HCT116 (cell line): ENCODE data around the gene GNB1L. TPM values are rescaled to one million over a fixed set of nuclear protein-coding genes. Genes with fewer than 3 reads are reported as not detected.

ENCODE experiments used
- ATAC-seq: fragments of 200-7000 bp; cut with Tn5 transposase; 2 replicates; pipeline ENCODE4 v1.9.1; 2020; ENCODE audit warnings: mild to moderate bottlenecking, moderate library complexity
- BruUV-seq: library from RNA; stranded (reverse); fragments of 400-500 nt; replicated peaks from 2 replicates; lab custom pipeline; 2021; lab: Mats Ljungman, UMichigan
- CTCF ChIA-PET: fragments of 300-600 bp; sonication (Branson Sonifier 250); formaldehyde crosslinking; loops from one replicate; lab custom pipeline; 2021; ENCODE audit warnings: antibody characterized with exemption; lab: Charles Lee
- POLR2A ChIA-PET: fragments of 300-600, 350-600 bp; sonication (Branson Sonifier 250); formaldehyde crosslinking; loops from one replicate; lab custom pipeline; 2021; ENCODE audit warnings: antibody characterized with exemption; lab: Charles Lee
- RAD21 ChIA-PET, 2 experiments: fragments of 300-600 bp; sonication (Branson Sonifier 250); formaldehyde crosslinking; loops; one replicate each; lab custom pipeline; 2023; ENCODE audit warnings: low total read pairs in 2 of 2; ENCODE audit not compliant: uncharacterized antibody in 2 of 2, unreplicated experiment in 2 of 2, low non-redundant PET in 1 of 2; lab: Charles Lee
- DNase-seq: peaks from one replicate; pipeline ENCODE4 v3.0.0-alpha.2; 2010; ENCODE audit warnings: low read depth, low spot score
- H2AFZ ChIP-seq: fragments of 200-600 bp; shearing (Covaris generic), sonication (generic); 2 replicates; pipeline ENCODE4 v1.6.1; 2017; ENCODE audit warnings: low read depth, mixed run types, mixed read lengths, antibody characterized with exemption, low read length; ENCODE audit not compliant: poor library complexity, severe bottlenecking
- H3K27ac ChIP-seq: 2 replicates; pipeline ENCODE4 v1.5.1; 2012; ENCODE audit warnings: low read depth, low read length
- H3K27me3 ChIP-seq: fragments of 200-600 bp; sonication (generic); 2 replicates; pipeline ENCODE4 v1.6.1; 2016; ENCODE audit warnings: mixed run types, low read length, mixed read lengths; ENCODE audit not compliant: insufficient read depth
- H3K36me3 ChIP-seq, 2 experiments: fragments of 200-500 bp in 1 of 2; fragments of 200-600 bp in 1 of 2; sonication (Bioruptor generic) in 1 of 2; sonication (generic) in 1 of 2; 2 replicates each; pipeline versions ENCODE4 v1.5.1 to v1.6.1; 2014 to 2016; ENCODE audit warnings: low read length in 2 of 2, inconsistent platforms in 1 of 2, mixed read lengths in 1 of 2, mixed run types in 1 of 2; ENCODE audit not compliant: insufficient read depth in 2 of 2, control insufficient read depth in 1 of 2
- H3K4me1 ChIP-seq, 2 experiments: fragments of 200-600 bp in 1 of 2; sonication (generic) in 1 of 2; 2 replicates each; pipeline versions ENCODE4 v1.5.1 to v1.6.1; 2012 to 2017; ENCODE audit warnings: low read length in 2 of 2, inconsistent platforms in 1 of 2, mild to moderate bottlenecking in 1 of 2, mixed read lengths in 1 of 2, mixed run types in 1 of 2, moderate library complexity in 1 of 2; ENCODE audit not compliant: insufficient read depth in 2 of 2, control insufficient read depth in 1 of 2
- H3K4me2 ChIP-seq: fragments of 200-600 bp; sonication (generic); 2 replicates; pipeline ENCODE4 v1.6.1; 2017; ENCODE audit warnings: mixed run types, low read length, mixed read lengths
- H3K4me3 ChIP-seq, 2 experiments: fragments of 200-600 bp in 1 of 2; sonication (generic) in 1 of 2; replicated peaks in 1 of 2; 2 replicates each; pipeline ENCODE4 v1.5.1; 2011 to 2016; ENCODE audit warnings: low read length in 2 of 2, control low read depth in 1 of 2, low read depth in 1 of 2, mild to moderate bottlenecking in 1 of 2, mixed read lengths in 1 of 2, mixed run types in 1 of 2
- H3K79me2 ChIP-seq: fragments of 200-600 bp; sonication (generic); 2 replicates; pipeline ENCODE4 v1.6.1; 2017; ENCODE audit warnings: mild to moderate bottlenecking, mixed run types, low read length, moderate library complexity, mixed read lengths; ENCODE audit not compliant: insufficient read depth
- H3K9ac ChIP-seq: fragments of 200-600 bp; sonication (generic); 2 replicates; pipeline ENCODE4 v1.6.1; 2016; ENCODE audit warnings: low read length, mixed read lengths
- H3K9me2 ChIP-seq: fragments of 200-600 bp; sonication (generic), shearing (Covaris generic); 2 replicates; pipeline ENCODE4 v1.6.1; 2017; ENCODE audit warnings: mixed run types, mild to moderate bottlenecking, moderate library complexity; ENCODE audit not compliant: insufficient read depth
- H3K9me3 ChIP-seq, 2 experiments: fragments of 200-500 bp in 1 of 2; fragments of 200-600 bp in 1 of 2; sonication (Bioruptor generic) in 1 of 2; sonication (generic) in 1 of 2; 2 replicates each; pipeline ENCODE4 v1.6.1; 2014 to 2017; ENCODE audit warnings: low read length in 2 of 2, mixed read lengths in 2 of 2, inconsistent platforms in 1 of 2, low read depth in 1 of 2, mild to moderate bottlenecking in 1 of 2, mixed run types in 1 of 2, moderate library complexity in 1 of 2; ENCODE audit not compliant: control insufficient read depth in 1 of 2, insufficient read depth in 1 of 2
- H4K20me1 ChIP-seq: fragments of 200-600 bp; sonication (generic), shearing (Covaris generic); 2 replicates; pipeline ENCODE4 v1.6.1; 2017; ENCODE audit warnings: mixed run types, mild to moderate bottlenecking, moderate library complexity; ENCODE audit not compliant: insufficient read depth
- ELF1 ChIP-seq: IDR thresholded peaks from 2 replicates; pipeline ENCODE4 v1.6.1; 2012; ENCODE audit warnings: low read depth, borderline replicate concordance
- EZH2phosphoT487 ChIP-seq: fragments of 200-600 bp; IDR thresholded peaks from 2 replicates; pipeline ENCODE4 v1.6.1; 2018; ENCODE audit warnings: antibody characterized with exemption, borderline replicate concordance
- FOSL1 ChIP-seq: IDR thresholded peaks from 2 replicates; pipeline ENCODE4 v1.6.1; 2012; ENCODE audit warnings: low read depth
- POLR2AphosphoS5 ChIP-seq: IDR thresholded peaks from 2 replicates; pipeline ENCODE4 v1.6.1; 2011; ENCODE audit warnings: mild to moderate bottlenecking, low read depth, low read length, moderate library complexity
- SP1 ChIP-seq: IDR thresholded peaks from 2 replicates; pipeline ENCODE4 v1.6.1; 2012; ENCODE audit warnings: low read depth
- TCF7L2 ChIP-seq: IDR thresholded peaks from 2 replicates; pipeline ENCODE4 v1.7.0; 2011; ENCODE audit warnings: borderline replicate concordance, inconsistent platforms; ENCODE audit not compliant: insufficient read depth, insufficient read length; ENCODE audit errors: extremely low read depth
- ZFX ChIP-seq: fragments of 450-650 bp; IDR thresholded peaks from 2 replicates; pipeline ENCODE4 v1.6.1; 2017
- intact Hi-C: fragments of 100-400 bp; cut with micrococcal nuclease; formaldehyde crosslinking; loops from 2 replicates; pipeline ENCODE4 v1.10.0; 2022
- total RNA-seq: library from RNA; stranded (reverse); gene quantifications from one replicate; pipeline ENCODE4 v1.2.1, GENCODE V29; 2021; ENCODE audit not compliant: unreplicated experiment
- TF ChIP-seq, protein P1 (sequence below), 3 experiments: fragments of 200-600 bp in 1 of 3; sonication (generic) in 1 of 3; IDR thresholded peaks in 2 of 3; conservative IDR thresholded peaks in 1 of 3; 2 replicates each; pipeline ENCODE4 v1.5.1; 2012 to 2017; ENCODE audit warnings: low read depth in 2 of 3, low read length in 2 of 3, antibody characterized with exemption in 1 of 3, borderline replicate concordance in 1 of 3, control low read depth in 1 of 3, mild to moderate bottlenecking in 1 of 3, mixed read lengths in 1 of 3, mixed run types in 1 of 3, moderate library complexity in 1 of 3; ENCODE audit not compliant: insufficient read depth in 1 of 3
- TF ChIP-seq, protein P2 (sequence below): IDR thresholded peaks from 2 replicates; pipeline ENCODE4 v1.6.1; 2011; ENCODE audit warnings: mild to moderate bottlenecking, low read length, moderate library complexity; ENCODE audit not compliant: insufficient replicate concordance; ENCODE audit errors: extremely low read depth

Gene GNB1L
- total RNA-seq, 1 experiment from 2014 or later = 12.1 TPM

DNA sequence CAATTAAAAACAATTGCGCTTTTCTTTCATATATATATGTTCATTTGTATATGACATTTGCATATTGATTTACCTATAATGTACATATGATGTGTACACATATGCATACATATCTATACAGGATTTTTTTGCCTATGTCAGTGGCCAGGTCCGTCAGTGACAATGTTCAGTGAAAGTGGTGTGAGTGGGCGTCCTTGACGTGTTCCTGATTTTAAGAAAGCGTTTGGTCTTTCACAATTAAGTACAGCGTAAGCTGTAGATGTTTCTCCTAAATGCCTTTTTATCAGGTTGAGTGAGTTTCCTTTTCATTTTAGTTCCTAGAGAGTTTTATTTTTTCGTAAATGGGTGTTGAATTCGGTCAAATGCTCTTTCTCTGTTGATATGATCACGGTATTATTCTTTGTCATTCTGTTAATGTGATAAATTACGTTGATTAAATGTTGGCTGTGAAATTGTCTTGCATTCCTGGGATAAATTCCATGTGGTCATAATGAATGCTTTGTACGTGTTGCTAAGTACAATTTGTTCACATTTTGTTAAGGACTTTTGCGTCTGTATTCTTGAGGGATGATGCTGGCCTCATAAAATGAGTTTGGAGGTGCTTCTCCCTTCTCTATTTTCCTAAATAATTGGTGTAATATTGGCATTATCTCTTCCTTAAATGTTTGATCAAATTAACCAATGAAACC is 10.6 kb upstream of the GNB1L start:
- Histone ChIP-seq H3K9me3 (no peaks in the 10 kb centered on the region), H3K9ac (no peak overlapping the region), H2AFZ (no peak overlapping the region), H3K9me2 (no peaks in the 10 kb centered on the region), H4K20me1 (no peaks in the 10 kb centered on the region), H3K79me2 (no peaks in the 10 kb centered on the region), H3K27me3 (no peaks in the 10 kb centered on the region), H3K4me3 (no peak overlapping the region), H3K4me1 (no peaks in the 10 kb centered on the region), H3K4me2 (no peak overlapping the region), H3K36me3 (no peaks in the 10 kb centered on the region), H3K27ac (no peak overlapping the region)
- TF ChIP-seq, protein P1, sequence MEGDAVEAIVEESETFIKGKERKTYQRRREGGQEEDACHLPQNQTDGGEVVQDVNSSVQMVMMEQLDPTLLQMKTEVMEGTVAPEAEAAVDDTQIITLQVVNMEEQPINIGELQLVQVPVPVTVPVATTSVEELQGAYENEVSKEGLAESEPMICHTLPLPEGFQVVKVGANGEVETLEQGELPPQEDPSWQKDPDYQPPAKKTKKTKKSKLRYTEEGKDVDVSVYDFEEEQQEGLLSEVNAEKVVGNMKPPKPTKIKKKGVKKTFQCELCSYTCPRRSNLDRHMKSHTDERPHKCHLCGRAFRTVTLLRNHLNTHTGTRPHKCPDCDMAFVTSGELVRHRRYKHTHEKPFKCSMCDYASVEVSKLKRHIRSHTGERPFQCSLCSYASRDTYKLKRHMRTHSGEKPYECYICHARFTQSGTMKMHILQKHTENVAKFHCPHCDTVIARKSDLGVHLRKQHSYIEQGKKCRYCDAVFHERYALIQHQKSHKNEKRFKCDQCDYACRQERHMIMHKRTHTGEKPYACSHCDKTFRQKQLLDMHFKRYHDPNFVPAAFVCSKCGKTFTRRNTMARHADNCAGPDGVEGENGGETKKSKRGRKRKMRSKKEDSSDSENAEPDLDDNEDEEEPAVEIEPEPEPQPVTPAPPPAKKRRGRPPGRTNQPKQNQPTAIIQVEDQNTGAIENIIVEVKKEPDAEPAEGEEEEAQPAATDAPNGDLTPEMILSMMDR (IDR thresholded peaks at IDR 0.05 in 2 of 3, conservative IDR thresholded peaks at IDR 0.05 in 1 of 3; ENCODE audit: borderline replicate concordance in 1 of 3, insufficient read depth in 1 of 3, low read depth in 2 of 3, low read length in 2 of 3) = no peak
- TF ChIP-seq, protein P2, sequence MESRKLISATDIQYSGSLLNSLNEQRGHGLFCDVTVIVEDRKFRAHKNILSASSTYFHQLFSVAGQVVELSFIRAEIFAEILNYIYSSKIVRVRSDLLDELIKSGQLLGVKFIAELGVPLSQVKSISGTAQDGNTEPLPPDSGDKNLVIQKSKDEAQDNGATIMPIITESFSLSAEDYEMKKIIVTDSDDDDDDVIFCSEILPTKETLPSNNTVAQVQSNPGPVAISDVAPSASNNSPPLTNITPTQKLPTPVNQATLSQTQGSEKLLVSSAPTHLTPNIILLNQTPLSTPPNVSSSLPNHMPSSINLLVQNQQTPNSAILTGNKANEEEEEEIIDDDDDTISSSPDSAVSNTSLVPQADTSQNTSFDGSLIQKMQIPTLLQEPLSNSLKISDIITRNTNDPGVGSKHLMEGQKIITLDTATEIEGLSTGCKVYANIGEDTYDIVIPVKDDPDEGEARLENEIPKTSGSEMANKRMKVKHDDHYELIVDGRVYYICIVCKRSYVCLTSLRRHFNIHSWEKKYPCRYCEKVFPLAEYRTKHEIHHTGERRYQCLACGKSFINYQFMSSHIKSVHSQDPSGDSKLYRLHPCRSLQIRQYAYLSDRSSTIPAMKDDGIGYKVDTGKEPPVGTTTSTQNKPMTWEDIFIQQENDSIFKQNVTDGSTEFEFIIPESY = no peak
- TF ChIP-seq ZFX (no peak), EZH2phosphoT487 (no peak), ELF1 (no peak), SP1 (no peak), FOSL1 (no peak), TCF7L2 (no peak), POLR2AphosphoS5 (no peak)
- ChIA-PET POLR2A (no interaction called here), CTCF (no interaction called here), RAD21 (no interaction called here)
- ATAC-seq (no peak), DNase-seq (no peak)
- BruUV-seq = no TSS peak
- intact Hi-C loops = no loop called here
